ENCODE results near the gene NUDT2. TPM values are rescaled to one million over a fixed set of nuclear protein-coding genes. Genes with fewer than 3 reads are reported as not detected.

NUDT2 gene
- total RNA-seq, 1 donor from 2014 or later, result 16.8 TPM

GRCh38 chr9:34383904-34384303 lies 54.5 kb downstream of the NUDT2 start:
- Mint-ChIP-seq H3K4me1 (ENCODE audit: unreplicated experiment) (peaks cover 8% of the 10 kb centered on the region), H3K27ac (ENCODE audit: unreplicated experiment) (no peak overlapping the region), H3K9me3 (ENCODE audit: unreplicated experiment) (no peaks in the 10 kb centered on the region), H3K27me3 (ENCODE audit: unreplicated experiment) (peaks cover 21% of the 10 kb centered on the region), H3K4me3 (ENCODE audit: unreplicated experiment) (no peak overlapping the region), H3K36me3 (ENCODE audit: low read depth, unreplicated experiment) (peaks cover 3% of the 10 kb centered on the region)
- DNase-seq (ENCODE audit: low spot score), result no peak
- no peak for TF ChIP-seq CTCF (IDR thresholded peaks at IDR 0.05; ENCODE audit: unreplicated experiment)

GRCh38 chr9:34384368-34385165 lies 55.2 kb downstream of the NUDT2 start:
- Mint-ChIP-seq H3K9me3 (ENCODE audit: unreplicated experiment) (no peaks in the 10 kb centered on the region), H3K27me3 (ENCODE audit: unreplicated experiment) (peaks cover 21% of the 10 kb centered on the region), H3K4me3 (ENCODE audit: unreplicated experiment) (no peak overlapping the region), H3K27ac (ENCODE audit: unreplicated experiment) (no peak overlapping the region), H3K4me1 (ENCODE audit: unreplicated experiment) (peaks cover 8% of the 10 kb centered on the region), H3K36me3 (ENCODE audit: low read depth, unreplicated experiment) (peaks cover 3% of the 10 kb centered on the region)
- DNase-seq (ENCODE audit: low spot score), result no peak
- no peak for TF ChIP-seq CTCF (IDR thresholded peaks at IDR 0.05; ENCODE audit: unreplicated experiment)

GRCh38 chr9:34385561-34386230 lies 56.3 kb downstream of the NUDT2 start:
- Mint-ChIP-seq H3K4me3 (ENCODE audit: unreplicated experiment) (no peak overlapping the region), H3K9me3 (ENCODE audit: unreplicated experiment) (no peaks in the 10 kb centered on the region)

GRCh38 chr9:34386656-34387055 lies 57.3 kb downstream of the NUDT2 start:
- Mint-ChIP-seq H3K36me3 (ENCODE audit: low read depth, unreplicated experiment) (peaks cover 3% of the 10 kb centered on the region), H3K27ac (ENCODE audit: unreplicated experiment) (peak overlapping the region; percentile 20), H3K9me3 (ENCODE audit: unreplicated experiment) (no peaks in the 10 kb centered on the region), H3K4me3 (ENCODE audit: unreplicated experiment) (no peak overlapping the region), H3K27me3 (ENCODE audit: unreplicated experiment) (peaks cover 11% of the 10 kb centered on the region), H3K4me1 (ENCODE audit: unreplicated experiment) (no peaks in the 10 kb centered on the region)
- DNase-seq (ENCODE audit: low spot score), result no peak
- TF ChIP-seq CTCF (IDR thresholded peaks at IDR 0.05; ENCODE audit: unreplicated experiment), result no peak

More at GRCh38 chr9:34385561-34386230, 56.3 kb downstream of the NUDT2 start:
- no peak for TF ChIP-seq CTCF (IDR thresholded peaks at IDR 0.05; ENCODE audit: unreplicated experiment)
- Mint-ChIP-seq H3K27ac (ENCODE audit: unreplicated experiment) (no peak overlapping the region), H3K4me1 (ENCODE audit: unreplicated experiment) (peaks cover 4% of the 10 kb centered on the region), H3K27me3 (ENCODE audit: unreplicated experiment) (peaks cover 15% of the 10 kb centered on the region), H3K36me3 (ENCODE audit: low read depth, unreplicated experiment) (peaks cover 3% of the 10 kb centered on the region)
- DNase-seq (ENCODE audit: low spot score), result no peak

GRCh38 chr9:34387239-34387638 lies 57.9 kb downstream of the NUDT2 start:
- no peak for TF ChIP-seq CTCF (IDR thresholded peaks at IDR 0.05; ENCODE audit: unreplicated experiment)
- Mint-ChIP-seq H3K4me3 (ENCODE audit: unreplicated experiment) (no peak overlapping the region), H3K27ac (ENCODE audit: unreplicated experiment) (no peak overlapping the region), H3K9me3 (ENCODE audit: unreplicated experiment) (no peaks in the 10 kb centered on the region), H3K4me1 (ENCODE audit: unreplicated experiment) (peaks cover 4% of the 10 kb centered on the region), H3K27me3 (ENCODE audit: unreplicated experiment) (peaks cover 7% of the 10 kb centered on the region), H3K36me3 (ENCODE audit: low read depth, unreplicated experiment) (peaks cover 3% of the 10 kb centered on the region)
- no peak for DNase-seq (ENCODE audit: low spot score)

Measured in endothelial cell (in vitro differentiated cells).